A172 (cell line): Measurements from ENCODE around the gene GABRG3. TPM values are rescaled to one million over a fixed set of nuclear protein-coding genes. Genes with fewer than 3 reads are reported as not detected.
"Not testable (repeated sequence)": the region's sequence is repeated elsewhere in the genome, so short reads cannot be mapped to it uniquely, and the experiment has no call there.

Experiments
- DNase-seq: peaks from one replicate; pipeline ENCODE4 v3.0.0-alpha.2; 2015; ENCODE audit warnings: low spot score
- total RNA-seq: library from RNA; depleted of rRNA; stranded (reverse); fragments of >200 nt; shearing (Covaris generic); gene quantifications from 2 replicates; pipeline ENCODE4 v1.2.3, GENCODE V29; 2014

Gene GABRG3
- total RNA-seq, 1 experiment from 2014 or later: not detected

- DNase-seq: no peak
Measured at GRCh38 chr15:27328186-27328585, 357.2 kb downstream of the GABRG3 start.

GRCh38 chr15:27328608-27329007 lies 357.6 kb downstream of the GABRG3 start:
- DNase-seq: no peak

- no peak for DNase-seq
Measured at GRCh38 chr15:27330326-27330725, 359.3 kb downstream of the GABRG3 start.

GRCh38 chr15:27336676-27337075 lies 365.7 kb downstream of the GABRG3 start:
- no peak for DNase-seq

- DNase-seq: no peak
Measured at GRCh38 chr15:27339138-27339537, 368.2 kb downstream of the GABRG3 start.

- DNase-seq: no peak
Measured at GRCh38 chr15:27341780-27342343, 370.9 kb downstream of the GABRG3 start.

- DNase-seq: no peak
Measured at GRCh38 chr15:27342991-27343390, 372.0 kb downstream of the GABRG3 start.

GRCh38 chr15:27352136-27352535 lies 381.2 kb downstream of the GABRG3 start:
- no peak for DNase-seq

- no peak for DNase-seq
Measured at GRCh38 chr15:27353856-27354255, 382.9 kb downstream of the GABRG3 start.

GRCh38 chr15:27358751-27359434 lies 387.9 kb downstream of the GABRG3 start:
- DNase-seq: no peak

GRCh38 chr15:27359586-27359985 lies 388.6 kb downstream of the GABRG3 start:
- no peak for DNase-seq

GRCh38 chr15:27360316-27360715 lies 389.3 kb downstream of the GABRG3 start:
- no peak for DNase-seq

- no peak for DNase-seq
Measured at GRCh38 chr15:27361438-27361837, 390.5 kb downstream of the GABRG3 start.

GRCh38 chr15:27365456-27365855 lies 394.5 kb downstream of the GABRG3 start:
- DNase-seq: no peak

- not testable (repeated sequence) for DNase-seq
Measured at GRCh38 chr15:27377391-27377790, 406.4 kb downstream of the GABRG3 start.

GRCh38 chr15:27382361-27383025 lies 411.5 kb downstream of the GABRG3 start:
- no peak for DNase-seq

- DNase-seq: no peak
Measured at GRCh38 chr15:27383726-27384125, 412.7 kb downstream of the GABRG3 start.

- DNase-seq: no peak
Measured at GRCh38 chr15:27392163-27392562, 421.2 kb downstream of the GABRG3 start.

GRCh38 chr15:27396521-27396920 lies 425.5 kb downstream of the GABRG3 start:
- no peak for DNase-seq

GRCh38 chr15:27396996-27397395 lies 426.0 kb downstream of the GABRG3 start:
- DNase-seq: no peak

- no peak for DNase-seq
Measured at GRCh38 chr15:27398631-27399161, 427.7 kb downstream of the GABRG3 start.

- DNase-seq: no peak
Measured at GRCh38 chr15:27399241-27399640, 428.3 kb downstream of the GABRG3 start.

- DNase-seq: no peak
Measured at GRCh38 chr15:27401471-27401870, 430.5 kb downstream of the GABRG3 start.
